GM21526 (cell line): ENCODE measurements around the gene TCTN2.

ENCODE experiments used
- ATAC-seq: cut with Tn5 transposase; IDR thresholded peaks from one replicate; pipeline ENCODE4 v1.9.1; 2021; ENCODE audit warnings: moderate library complexity; ENCODE audit not compliant: unreplicated experiment, low FRiP score

TCTN2 gene

GRCh38 chr12:123670882-123671728, at the start of gene TCTN2:
Gene TCTN2, plus strand, starts transcription at chr12:123671113. Its CDS starts 128 bp downstream, at chr12:123671241.
- peak; percentile 97 for ATAC-seq

GRCh38 chr12:123621619-123622530, 49.0 kb upstream of the TCTN2 start:
- ATAC-seq, result no peak

DNA sequence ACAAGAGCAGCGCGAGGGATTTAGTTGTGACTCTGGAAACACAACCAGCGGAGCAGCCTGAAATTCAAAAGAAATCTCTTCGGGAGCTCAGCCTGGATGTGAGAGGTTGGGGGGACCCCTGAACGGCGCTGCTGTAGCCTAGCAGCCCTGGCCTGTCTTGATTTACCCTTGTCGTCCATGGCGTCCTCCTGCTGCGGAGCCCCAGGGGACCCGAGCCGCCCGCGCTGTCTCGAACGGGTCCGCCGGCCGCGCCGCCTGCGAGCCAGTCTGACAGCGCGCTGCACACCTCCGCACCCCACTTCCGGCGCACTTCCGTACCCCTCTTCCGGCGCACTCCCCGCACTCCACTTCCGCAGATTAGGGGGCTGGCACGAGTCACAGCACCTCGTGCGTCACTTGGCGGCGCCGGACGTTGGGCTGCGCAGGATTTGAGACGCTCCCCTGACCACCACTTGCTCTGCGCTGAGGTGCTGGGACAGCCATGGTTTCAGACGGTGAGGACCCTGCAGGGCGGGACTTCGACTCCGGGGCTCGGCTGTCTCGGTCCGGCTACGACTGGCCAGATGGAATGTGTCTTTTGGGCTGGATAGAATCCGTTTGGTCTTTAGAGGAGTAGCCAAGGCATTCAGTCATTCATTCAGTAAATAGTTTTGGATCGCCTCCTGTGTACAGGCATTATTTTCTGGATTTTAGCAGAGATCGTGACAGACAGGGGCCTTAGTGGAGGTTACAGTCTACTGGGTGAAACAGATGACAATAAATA, 37.4 kb upstream of the TCTN2 start, which contains the start of the genes EIF2B1 and GTF2H3:
Gene EIF2B1 (minus strand): TSS at position 308 of the 763 bp plus-strand sequence. CDS start 129 bp downstream, at position 179.
Gene GTF2H3 (plus strand): TSS at position 451 of the 763 bp plus-strand sequence. CDS start 31 bp downstream, at position 482.
- peak; percentile 90 for ATAC-seq

DNA sequence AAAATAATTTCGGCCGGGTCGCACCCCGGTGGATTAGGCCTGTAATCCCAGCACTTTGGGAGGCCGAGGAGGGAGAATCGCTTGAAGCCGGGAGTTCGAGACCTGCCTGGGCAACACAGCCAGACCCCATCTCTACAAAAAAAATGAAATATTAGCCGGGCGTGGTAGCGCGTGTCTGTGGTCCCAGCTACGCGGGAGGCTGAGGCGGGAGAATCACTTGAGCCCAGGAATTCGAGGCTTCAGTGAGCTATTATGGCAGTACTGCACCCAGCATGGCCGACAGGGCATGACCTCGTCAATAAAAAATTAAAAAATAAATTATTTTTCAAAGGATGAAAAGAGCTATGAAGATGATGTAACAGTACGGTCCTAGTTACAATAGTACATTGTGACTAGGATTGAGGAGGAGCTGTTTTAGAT, 36.8 kb upstream of the TCTN2 start:
- no peak for ATAC-seq

DNA sequence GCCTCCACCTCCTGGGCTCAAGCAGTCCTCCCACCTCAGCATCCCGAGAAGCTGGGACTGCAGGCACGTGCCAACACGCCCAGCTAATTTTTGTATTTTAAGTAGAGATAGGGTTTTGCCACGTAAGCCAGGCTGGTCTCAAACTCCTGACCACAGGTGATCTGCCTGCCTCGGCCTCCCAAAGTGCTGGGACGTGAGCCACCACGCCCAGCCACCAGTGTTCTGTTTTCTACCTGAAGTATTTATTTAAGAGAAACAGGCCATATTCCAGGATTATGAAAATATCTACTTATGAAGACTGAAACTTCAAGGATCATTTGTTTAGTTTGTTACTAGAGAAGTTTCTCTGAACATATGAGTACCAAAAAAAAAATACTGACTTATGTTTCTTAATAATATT, 27.0 kb upstream of the TCTN2 start:
- no peak for ATAC-seq

- no peak for ATAC-seq
These were observed 25.5 kb upstream of the TCTN2 start for GRCh38 chr12:123645380-123645779.

GRCh38 chr12:123645878-123646277, 25.0 kb upstream of the TCTN2 start:
- no peak for ATAC-seq

DNA sequence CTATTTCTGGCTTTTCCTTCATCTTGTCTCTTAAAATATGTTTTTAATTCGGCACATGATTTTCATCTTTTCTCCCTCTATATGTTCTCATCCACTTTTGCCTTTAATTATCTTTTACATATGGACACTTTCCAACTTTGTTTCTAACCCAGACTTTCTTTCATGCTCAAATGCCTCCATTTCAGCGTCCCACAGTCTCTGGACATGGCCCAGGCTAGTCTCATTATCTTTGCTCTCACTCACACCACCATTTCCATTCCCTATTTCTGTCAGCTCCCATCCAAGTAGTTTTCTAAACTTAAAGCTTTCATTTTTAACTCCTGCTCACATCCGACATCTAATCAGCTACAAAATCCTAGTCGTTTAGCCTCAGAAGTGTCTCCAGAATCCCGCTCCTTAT, 22.5 kb upstream of the TCTN2 start:
- ATAC-seq, result no peak

DNA sequence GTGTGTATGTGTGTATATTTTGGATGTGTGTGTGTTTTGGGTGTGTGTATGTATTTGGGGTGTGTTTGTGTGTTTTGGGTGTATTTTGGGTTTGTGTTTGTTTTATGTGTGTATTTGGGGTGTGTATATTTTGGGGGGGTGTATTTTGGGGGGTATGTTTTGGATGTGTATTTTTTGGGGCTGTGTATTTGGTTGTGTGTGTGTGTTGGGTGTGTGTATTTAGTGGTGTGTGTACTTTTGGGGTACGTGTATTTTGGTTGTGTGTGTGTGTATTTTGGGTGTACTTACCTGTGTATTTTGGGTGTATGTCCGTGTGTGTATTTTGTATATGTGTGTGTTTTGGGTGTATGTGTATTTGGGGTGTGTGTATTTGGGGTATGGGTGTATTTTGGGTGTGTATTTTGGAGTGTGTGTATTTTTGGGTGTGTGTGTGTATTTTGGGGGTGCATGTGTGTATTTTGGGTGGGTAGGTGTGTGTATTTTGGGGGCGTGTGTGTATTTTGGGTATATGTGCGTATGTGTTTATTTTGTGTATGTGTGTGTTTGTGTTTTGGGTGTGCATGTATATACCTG, 16.7 kb upstream of the TCTN2 start:
- no peak for ATAC-seq

DNA sequence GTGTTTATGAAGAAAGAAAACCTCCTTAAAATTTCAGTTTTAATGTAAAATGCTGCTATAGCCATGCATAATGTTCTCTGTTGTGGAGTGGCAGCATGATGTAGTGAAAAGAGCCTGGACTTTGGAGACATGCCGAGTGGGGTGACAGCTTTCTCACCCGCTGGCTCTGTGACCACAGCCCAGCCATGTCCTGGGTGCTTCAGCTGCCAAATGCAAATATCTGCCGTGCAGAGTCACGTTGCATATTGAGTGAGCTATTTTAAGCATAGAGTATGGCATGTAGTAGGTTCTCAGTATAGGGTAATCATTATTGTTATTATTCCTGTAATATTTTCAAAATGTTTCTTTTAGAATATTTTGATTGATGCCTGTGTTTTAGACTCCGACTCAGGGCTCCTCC, 15.5 kb upstream of the TCTN2 start:
- peak; percentile 51 for ATAC-seq

GRCh38 chr12:123656392-123656791, 14.5 kb upstream of the TCTN2 start:
- no peak for ATAC-seq

- no peak for ATAC-seq
These were observed 13.7 kb upstream of the TCTN2 start for GRCh38 chr12:123657211-123657610.

DNA sequence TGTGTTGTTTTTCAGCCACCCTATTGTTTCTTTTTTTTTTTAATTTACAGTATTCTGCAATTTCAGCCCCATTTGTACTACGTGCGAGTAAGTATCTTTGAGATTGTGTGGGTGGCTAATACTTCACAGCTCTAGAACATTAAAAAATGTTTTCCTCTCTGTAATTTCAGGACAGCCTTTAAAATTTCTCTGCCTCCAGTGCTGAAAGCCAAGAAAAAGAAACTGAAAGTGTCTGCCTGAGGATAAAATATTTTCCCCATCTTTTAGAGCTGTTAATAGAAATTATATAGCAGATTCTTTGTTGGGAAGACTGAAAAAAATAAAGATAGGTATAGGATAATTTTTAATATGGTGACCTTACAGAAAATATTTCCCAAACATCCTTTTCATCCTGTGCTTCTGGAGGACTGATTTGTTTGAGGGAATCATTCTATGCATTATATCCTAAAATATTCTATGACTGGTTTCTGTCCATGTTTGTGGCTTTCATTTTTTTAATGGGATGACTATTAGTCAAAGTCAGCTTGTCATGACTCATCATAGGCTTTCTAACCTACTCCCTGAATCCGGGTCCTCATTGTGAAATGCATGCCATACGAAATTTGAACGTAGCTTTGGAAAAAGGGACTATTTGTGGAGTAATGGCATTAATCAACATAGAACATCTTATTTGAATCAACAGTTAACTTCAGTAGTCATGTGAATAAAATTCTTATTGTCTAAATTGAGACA, 10.8 kb upstream of the TCTN2 start:
- no peak for ATAC-seq

DNA sequence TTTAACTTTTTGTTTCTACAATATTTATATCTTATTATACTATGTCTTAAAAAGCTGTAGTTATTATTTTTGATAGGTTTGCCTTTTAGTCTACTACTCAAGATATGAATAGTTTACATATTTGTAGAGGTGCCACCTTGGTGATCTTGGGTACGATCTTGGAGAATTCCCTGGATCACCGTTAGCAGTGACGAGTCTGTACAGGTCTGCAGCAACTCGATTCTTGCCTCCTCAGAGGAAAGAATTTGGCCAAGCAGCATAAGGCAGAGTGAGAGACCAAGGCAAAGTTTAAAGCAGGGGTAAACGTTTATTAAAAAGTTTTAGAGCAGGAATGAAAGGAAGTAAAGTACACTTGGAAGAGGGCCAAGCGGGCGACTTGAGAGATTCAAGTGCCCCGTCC, 3.1 kb upstream of the TCTN2 start:
- ATAC-seq, result no peak

- ATAC-seq, result no peak
These were observed 963 bp downstream of the TCTN2 start for GRCh38 chr12:123671876-123672275.

- no peak for ATAC-seq
These were observed 4.5 kb downstream of the TCTN2 start for GRCh38 chr12:123675436-123675835.

DNA sequence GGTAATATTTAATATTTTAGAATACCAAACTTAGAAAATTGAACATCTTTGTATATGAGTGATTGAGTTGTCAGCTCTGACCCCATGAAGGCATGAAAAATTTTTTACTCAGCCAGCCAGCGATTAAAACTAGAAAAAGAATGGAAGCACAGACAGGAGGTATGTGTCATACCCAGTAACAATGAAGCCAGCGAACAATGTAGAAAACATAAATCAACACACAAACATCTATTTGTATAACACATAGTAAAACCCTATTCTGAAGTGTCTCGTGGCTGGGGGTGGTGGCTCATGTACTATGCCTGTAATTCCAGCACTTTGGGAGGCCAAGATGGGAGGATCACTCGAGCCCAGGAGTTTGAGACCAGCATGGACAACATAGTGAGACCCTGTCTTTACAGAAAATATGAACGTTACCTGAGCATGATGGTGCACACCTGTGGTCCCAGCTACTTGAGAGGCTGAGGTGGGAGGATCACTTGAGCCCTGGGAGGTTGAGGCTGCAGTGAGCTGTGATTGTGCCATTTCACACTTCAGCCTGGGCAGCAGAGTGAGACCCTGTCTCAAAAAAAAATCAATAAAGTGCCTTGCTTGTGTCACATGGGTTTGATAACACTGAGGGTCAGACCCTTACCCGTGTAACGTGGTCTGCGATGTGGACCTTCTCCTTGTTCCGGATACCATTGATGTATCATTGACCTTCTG, 5.9 kb downstream of the TCTN2 start:
- ATAC-seq, result no peak

DNA sequence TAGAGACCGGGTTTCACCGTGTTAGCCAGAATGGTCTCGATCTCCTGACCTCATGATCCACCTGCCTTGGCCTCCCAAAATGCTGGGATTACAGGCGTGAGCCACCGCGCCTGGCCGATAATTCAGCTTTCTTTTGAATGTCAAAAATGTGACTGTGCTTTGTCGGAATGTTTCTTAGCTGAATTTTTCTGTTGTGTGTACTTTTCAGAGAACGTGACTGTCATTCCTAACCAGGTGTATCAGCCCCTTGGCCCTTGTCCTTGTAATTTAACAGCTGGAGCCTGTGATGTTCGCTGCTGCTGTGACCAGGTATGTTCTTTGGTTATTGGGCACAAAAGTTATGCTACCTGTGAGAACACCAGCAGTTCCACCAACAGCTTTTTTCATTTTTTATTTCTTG, 8.1 kb downstream of the TCTN2 start:
- ATAC-seq, result no peak

- ATAC-seq, result no peak
These were observed 10.7 kb downstream of the TCTN2 start for GRCh38 chr12:123681605-123682004.
